Activated CD4-positive, alpha-beta T cell treated with anti-CD3 and anti-CD28 coated beads, Interleukin-2, amount 50 U/mL, for 1 hour (primary cell): ENCODE measurements around the gene TSN.

Source experiments
- DNase-seq: peaks from one replicate; pipeline ENCODE4 v3.0.0-alpha.2; 2020

The TSN gene

DNA sequence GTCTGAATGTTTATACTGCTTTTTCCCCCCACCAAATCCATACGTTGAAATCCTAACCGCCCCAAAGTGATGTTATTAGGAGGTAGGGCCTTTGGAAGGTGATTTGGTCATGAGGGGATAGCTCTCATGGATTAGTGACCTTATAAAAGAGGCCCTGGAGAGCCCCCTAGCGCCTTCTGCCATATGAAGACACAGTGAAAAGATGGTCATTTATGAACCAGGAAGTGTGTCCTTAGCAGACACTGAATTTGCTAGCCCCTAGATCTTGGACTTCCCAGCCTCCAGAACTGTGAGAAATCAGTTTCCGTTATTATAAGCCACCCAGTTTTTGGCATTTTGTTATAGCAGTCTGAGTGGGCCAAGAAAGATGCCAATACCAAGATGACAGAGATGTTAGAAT, 7.2 kb upstream of the TSN start:
- DNase-seq: no peak

DNA sequence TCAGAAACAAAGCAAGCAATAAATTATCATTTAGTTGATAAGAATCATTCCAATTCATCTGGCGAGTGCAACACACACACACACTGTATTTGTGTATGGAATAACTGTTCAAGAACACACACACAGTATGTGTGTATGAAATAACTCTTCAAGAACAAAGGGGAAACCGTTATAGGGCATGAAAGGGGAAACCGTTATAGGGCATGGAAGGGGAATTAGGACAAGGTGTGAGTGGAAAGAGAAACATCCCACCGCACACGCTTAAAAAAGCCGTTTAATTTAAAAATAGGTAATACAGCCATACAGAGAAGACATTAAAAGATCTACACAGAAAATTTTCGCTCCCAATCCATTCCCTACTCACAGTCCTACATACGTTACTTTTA, 607 bp upstream of the TSN start:
- DNase-seq: no peak

DNA sequence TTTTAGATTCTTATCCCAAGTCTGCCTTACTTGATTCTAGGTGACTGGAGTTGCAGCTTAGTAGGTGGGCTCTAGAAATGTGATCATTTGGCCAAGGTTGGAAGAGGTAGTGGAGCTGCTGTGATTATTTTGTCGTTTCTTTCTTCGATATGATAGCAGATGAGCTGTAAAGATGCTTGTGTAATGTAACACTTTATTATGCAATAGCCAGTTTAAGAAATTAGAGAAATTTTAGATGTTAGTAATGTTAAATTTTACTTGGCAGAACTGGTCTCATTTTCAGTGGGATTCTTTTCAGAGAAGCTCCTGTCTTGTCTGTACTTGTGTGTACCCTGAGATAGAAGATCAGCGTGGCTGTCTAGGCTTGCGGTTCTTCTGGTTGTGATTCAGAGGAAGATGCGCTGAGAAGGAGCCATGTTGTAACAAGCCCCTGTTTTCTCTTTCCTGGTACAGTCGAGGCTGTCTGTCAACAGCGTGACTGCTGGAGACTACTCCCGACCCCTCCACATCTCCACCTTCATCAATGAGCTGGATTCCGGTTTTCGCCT, 9.3 kb downstream of the TSN start:
- no peak for DNase-seq

DNA sequence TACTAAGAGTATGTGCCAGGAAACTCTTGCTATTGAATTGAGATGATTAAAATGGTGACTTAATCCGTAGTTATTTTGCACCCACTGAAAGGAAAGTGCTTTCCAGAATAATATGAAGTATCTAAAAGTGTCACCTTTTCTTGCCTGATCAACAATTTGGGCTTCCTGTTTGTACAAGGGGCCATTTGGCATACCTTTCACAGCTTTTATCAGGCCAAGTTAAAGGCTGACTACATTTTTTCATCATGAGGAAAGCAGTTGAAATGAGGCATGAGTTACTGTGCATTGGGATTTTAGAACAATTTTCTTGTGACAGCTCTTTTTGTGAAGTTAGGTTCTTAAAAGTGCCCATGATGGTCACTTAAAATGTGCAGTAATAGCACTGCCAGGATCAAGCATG, 11.2 kb downstream of the TSN start:
- no peak for DNase-seq

DNA sequence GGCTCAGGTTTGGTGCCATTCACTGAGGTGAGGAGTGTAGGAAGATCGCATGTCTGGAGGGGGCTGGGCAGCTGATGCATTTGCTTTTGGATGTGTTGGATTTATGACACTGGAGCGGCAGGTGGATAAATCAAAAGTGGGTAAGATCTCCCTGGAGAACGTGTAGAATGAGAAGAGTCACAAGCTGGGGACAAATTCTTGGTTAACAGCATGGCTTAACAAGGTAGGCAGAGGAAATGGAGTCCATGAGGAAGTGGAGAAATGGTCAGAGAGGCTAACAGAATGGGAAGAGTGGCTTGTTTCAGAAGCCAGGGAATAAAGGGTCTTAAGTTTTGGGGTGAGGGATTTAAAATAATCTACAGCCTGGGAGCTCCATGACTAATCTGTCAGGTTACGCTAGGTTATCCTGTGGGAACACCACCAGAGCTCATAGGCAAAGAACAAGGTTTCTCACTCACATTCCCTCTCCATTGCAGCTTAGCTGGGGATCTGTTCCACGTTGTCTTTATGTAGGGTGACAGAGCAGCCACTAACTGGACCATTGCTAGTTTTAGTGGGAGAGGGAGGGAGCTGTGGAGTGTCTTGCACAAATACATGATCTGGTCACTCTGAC, 12.8 kb downstream of the TSN start:
- DNase-seq: no peak

DNA sequence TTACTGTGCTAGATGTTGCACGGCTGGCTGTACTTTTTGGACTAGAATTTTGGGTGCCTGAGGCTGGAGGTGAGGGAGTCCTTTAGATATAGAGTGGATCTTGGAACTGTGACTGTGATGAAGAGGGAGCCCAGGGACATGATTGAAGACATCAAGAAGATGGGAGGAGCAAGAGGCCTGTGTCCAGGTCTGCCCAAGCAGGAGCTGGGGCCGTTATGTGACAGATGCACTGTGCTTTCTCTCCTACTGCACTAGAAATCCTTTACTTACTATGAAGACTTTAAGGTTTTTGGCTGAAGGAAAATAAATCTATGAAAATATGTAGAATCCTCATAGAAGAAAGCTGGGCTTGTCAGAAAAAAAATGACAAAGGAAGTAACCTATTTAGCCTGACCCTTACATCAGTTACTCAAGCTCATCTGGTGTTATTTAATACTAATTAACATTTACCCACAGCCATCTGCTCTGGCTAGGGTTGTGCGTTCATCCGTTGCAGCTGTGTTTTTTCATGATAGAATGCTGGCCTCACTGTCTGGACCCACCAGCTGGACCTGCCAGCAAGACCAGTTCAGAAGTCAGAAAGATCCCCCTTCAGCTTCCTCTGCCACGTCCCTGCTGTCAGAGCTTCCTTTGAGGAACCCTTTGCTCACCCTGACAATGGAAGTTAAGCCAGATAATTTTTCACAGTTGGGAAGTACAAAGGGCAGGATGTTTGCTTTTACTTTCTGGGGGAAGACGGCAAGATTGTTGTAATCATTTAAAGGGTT, 16.7 kb downstream of the TSN start:
- no peak for DNase-seq

DNA sequence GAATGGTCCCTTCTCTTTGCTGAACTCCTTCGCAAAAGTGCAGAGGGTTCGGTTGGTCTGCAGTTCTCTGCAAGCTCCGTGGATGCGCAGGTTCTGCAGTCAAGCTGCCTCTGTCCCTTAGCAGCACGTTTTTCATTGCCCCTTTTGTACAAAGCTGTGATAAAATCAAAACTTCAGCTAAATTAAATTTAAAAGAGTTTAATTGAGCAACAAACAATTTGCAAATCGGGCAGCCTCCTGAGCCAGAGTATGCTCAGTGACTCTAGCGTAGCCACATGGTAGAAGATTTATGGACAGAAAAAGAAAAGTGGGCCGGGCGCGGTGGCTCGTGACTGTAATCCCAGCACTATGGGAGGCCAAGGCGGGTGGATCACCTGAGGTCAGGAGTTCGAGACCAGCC, 18.8 kb downstream of the TSN start:
- no peak for DNase-seq

DNA sequence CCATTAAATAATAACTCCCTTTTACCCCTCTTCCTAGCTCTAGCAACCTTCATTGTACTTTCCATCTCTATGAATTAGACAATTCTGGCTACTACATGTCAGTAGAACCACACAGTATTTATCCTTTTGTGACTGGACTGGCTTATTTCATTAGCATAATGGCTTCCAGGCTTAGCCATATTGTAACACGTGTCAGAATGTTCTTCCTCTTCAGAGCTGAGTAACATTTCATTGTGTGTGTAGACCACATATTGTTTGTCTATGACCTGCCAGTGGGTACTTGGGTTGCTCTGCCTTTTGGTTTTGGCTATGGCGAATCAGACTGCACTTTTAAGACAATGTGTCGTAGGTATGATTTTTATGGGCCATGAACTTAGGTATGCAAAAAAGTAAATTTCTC, 20.9 kb downstream of the TSN start:
- DNase-seq: no peak

DNA sequence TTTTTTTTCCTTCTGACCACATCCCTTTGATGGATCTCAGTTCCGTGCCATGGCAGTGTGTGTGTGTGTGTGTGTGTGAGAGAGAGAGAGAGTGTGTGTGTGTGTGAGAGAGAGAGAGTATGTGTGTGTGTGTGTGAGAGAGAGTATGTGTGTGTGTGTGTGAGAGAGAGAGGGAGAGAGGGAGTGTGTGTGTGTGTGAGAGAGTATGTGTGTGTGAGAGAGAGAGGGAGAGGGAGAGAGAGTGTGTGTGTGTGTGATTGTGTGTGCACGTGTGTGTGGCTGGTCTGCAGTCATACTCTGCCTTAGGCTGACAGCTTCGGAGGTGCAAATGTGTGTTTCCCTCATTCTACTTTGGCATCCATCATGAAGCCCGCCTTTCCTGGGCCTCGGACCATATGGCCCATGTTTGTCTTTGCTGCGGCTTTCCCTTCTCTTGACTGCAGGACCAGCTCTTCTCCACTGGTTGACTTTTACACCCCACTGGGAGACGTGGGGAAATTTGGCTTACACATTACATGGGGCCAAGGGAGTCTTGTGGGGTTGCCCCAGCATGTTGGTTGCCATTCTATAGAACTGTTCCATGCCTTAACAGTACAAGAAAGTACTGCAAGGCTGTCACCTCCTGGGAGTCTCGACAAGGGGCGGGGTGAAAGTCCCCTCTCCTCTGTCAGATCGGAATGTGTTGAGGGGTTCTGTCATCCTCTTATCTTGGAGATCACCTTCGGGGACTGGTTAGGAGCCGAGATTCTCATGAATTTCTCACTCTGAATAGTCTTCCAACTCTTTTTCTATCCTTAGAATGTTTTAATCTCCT, 21.6 kb downstream of the TSN start:
- no peak for DNase-seq

DNA sequence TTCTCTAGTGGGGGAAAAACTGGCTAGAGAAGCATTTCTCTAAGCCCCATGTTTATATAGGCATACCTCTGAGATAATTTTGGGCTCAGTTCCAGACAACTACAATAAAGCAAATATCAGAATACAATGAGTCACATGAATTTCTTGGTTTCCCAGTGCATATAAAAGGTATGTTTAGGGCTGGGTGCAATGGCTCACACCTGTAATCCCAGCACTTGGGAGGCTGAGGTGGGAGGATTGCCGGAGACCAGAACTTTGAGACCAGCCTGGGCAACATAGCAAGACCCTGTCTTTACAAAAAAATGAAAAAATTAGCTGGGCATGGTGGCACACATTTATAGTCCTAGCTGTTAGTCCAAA, 22.2 kb downstream of the TSN start:
- DNase-seq: no peak

DNA sequence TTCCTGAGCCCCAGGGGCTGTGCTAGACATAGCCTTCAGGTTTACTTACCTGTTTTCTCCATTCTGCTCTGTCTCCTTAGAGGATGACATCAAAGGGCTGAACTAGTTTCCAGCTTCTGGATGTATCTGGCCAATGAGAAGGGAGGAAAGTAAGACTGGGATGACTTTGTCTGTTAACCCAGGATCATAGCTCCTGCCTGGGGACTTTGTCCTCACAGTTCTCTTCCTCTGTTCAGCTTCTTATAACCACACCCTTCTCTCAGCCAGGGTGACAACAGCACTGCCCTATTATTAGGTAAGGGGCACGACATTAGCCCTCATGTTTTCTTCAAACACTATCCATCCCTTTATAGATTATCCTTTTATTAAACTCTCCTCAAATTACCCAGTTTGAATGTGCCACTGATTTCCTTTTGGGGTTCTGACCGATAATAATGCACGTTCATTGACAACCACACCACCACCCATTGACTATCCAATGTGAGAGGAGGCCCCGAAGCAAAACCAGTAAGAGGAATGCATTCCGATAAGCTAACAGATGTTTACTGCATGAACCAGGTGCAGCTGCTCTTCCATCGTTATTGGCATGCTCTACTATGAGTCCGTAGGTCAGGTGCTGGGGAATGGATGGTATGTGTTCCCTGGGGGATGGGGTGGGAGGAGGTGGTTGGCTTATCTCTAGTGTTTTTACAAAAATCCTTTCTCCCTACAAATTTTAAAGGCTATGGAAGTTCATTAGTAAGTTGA, 23.5 kb downstream of the TSN start:
- no peak for DNase-seq

DNA sequence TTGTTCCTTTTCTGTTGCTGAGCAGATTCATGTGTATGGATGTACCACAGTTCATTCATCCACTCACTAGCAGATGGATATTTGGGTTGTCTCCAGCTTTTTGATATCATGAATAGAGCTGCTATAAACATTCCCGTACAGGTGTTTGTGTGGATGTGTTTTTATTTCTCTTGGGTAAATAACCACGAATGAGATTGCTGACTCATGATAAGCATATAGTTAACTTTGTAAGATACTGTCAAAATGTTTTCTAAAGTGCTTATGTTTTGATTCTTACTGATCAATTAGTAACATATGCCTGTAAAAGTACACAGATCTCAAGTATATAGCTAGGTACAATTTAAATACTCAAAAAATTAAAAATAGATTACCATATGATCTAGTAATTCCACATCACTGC, 27.7 kb downstream of the TSN start:
- DNase-seq: no peak

DNA sequence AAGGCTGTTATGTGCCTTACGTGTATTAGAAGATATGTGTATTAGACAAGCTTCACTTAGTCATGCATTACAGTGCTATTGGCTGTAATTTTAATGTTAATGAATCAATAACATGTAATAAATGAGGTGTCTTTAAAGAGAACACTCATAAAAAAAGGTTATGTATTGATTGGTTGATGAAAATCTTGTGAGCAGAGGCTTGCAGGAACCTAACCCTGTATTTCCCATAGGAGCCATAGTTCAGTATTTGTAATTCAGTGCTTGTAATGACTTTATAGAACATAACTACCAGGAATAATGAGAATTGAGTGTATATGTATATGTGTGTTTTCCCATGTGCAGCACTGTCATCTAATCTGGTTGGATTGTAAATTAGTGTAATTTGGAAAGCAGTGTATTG, 33.2 kb downstream of the TSN start:
- DNase-seq: no peak

DNA sequence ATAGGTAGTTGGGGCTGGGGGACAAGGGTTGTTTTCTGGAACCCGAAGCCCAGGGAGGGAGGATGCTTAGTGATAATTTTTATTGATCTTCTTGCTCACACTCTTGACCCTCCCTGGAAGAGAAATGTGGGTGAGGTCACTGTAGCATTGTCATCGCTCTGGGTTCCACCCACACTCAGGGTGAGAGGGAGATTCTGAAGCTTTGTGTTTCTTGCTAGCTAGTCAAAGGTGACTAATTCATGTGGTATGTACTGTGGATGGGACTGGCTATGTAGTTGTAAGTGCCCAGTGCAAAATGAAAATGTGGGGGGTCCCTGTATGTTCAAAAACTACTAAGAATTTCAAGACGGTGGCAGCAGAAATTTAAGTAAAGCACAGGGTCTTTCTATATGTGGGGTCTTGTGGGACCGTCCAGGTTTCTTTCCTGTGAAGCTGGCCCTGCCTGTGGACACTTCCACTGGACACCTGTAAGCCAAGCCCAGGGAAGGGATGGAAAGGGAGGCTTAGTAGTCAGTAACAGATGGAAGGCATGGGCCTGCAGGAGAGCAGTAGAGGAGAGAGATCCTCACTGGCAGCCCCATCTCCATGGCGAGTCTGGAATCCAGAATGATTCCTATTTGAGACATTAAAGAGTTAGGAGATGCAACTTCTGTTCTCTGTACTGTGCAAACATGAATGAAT, 35.0 kb downstream of the TSN start:
- no peak for DNase-seq

DNA sequence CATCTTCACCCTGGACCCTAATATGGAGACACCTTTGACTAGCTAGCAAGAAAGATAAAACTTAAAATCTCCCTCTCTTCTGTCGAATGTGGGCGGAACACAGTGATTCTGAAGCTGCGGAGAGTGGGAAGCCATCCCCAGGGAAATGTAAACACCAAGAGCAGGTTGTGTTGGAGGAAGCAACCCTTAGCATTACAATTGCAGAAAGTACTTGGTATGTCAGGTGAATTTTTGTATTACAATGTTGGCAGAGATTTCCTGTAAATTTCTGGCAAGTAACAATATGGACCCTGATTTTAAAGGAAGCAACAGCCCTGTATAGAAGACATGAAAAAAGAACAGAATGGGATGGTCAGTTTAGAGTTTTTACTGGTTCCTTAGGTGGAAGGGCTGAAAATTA, 35.8 kb downstream of the TSN start:
- no peak for DNase-seq

DNA sequence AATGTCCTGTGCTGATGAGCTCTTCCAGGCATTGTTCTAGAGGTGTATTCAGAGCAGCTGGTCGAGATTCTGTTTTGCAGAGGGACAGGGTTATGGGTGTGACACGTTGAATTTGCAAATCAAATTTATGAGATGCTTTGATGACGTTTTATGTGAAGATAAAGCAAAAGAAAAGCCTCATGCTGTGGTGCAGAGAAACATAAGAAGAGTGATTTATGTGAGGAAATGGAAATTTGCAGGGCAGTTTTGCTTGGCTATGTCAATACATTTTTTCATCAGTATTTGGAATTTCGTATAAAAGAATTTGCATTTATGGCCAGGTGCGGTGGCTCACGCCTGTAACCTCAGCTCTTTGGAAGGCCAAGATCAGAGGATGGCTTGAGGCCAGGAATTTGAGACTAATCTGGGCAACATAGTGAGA, 36.4 kb downstream of the TSN start:
- no peak for DNase-seq

DNA sequence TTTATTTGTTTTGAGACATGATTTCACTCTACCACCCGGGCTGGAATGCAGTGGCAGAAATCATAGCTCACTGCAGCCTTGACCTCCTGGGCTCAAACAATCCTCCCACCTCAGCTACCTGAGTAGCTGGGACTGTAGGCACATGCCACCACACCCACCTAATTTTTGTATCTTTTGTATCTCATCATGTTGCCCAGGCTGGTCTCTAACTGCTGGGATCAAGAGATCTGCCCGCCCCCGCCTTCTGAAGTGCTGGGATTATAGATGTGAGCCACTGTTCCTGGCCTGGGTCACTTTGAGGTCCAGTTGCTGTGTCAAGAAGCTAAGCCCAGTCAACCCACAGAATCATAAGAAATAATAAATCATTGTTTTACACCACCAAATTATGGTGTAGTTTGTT, 38.4 kb downstream of the TSN start:
- DNase-seq: no peak

DNA sequence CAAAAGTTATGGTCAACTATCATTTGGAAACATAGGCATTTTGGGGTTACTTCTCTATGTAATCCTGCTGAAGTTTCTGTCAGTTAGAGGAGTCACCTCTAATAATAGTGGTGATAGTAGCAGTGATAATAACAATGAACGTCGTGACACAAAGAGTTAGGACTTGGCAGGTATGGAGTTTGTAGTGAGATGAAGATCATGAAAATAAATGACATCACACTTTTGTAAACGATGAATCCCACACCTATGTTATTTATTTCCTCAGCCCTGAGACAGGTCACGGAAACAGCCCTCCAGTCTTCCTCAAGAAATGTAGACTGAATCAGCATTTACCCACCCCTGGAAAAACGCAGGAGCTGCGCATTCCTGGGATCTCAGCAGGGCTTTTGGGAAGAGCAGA, 38.8 kb downstream of the TSN start:
- no peak for DNase-seq

DNA sequence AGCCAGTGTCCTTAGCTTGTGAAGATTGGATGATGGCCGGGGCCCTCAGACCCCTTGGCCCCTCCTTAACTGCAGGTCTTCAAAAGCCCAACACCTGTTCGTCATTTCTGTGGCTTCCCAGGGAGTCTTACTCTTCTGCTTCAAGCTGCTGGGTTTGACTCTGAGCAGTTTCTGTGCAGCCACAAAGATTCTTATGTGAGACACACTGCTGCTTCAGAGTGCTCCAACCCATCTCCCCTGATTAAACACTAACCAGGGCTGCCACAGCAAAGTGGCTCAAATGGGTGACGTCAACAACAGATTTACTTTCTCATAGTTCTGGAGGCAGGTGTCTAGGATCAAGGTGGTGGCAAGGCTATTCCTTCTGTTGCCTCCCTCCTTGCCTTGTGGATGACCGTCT, 40.8 kb downstream of the TSN start:
- DNase-seq: no peak

DNA sequence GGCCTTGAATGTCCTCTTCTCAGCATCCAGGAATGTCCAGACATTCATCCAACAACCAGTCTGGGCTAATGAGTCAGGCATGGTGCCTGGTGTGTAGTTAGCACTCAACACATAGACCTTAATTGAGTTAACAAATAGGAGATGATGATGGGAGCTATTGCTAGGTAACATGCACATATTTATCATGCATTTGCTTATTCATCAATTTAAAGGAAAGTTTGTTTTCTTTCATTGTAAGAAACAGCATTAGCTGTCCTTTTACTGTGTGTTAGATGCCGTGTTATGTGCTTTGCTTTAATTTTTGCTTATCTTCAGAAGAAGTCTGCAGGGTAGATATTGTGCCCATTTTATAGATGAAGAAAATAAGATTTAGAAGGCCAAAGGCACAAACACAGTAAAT, 43.2 kb downstream of the TSN start:
- DNase-seq: no peak

DNA sequence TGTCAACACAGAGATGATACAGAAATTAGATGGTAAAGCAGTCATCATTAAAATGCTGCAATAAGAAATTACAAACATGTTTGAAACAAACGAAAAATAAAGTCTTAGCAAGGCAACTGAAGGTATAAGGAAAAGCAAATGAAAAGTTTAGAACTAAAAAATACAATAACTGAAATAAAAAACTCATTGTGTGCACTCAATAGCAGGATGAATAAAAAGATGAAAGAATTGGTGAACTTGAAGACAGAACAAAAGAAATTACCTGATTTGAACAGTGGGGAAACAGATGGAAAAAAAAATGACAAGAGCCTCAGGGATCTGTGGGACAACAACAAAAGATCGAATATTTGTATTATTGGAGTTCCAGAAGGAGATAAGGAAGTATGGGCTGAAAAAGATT, 46.5 kb downstream of the TSN start:
- DNase-seq: no peak

DNA sequence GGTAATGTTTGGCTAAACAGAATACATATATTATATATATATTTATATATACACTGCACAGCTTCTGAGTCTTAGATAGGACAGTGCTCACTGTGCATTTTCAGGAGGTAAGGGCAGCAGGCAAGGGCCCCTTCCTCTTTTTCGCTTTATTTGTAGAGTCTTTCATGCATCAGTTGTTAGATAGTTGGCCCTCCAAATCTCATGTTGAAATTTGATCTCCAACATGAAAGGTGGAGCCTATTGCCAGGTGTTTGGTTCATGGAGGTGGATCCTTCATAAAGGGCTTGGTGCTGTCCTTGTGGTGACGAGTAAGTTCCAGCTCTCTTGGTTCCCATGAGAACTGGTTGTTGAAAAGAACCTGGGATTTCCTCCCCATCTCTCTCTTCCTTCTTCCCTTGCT, 48.1 kb downstream of the TSN start:
- no peak for DNase-seq

DNA sequence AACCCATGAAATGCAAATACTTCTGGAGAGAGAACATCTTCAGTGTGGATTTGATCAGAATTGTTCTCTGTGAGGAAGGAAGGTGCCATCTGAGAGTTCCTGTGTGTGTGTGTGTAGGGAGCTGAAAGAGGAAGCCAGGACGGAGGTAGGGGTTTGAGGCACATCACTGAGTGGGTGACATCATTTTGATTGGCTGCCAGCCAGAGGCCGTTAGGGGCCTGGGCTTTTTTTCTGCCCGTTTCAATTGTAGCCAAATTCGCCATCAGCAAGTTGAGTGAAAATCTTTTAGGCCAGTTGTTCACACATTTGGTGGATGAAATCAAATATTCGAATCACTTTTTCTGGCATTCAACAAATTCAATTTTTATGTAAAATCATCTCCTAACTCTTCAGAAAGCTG, 48.9 kb downstream of the TSN start:
- DNase-seq: no peak
